Stimulated activated CD8-positive, alpha-beta memory T cell treated with anti-CD3 and anti-CD28 coated beads, Interleukin-4, amount 100 ng/mL, for 4 hours (primary cell): ENCODE measurements around the gene LGALS7.

Source experiments
- DNase-seq, 2 donors: peaks; one replicate each; pipeline ENCODE4 v3.0.0-alpha.2; 2020; ENCODE audit warnings: low read depth in 2 of 2, low spot score in 1 of 2

Gene LGALS7

GRCh38 chr19:38740932-38741331 lies 32.4 kb downstream of the LGALS7 start:
- no peak for DNase-seq

- no peak for DNase-seq
These were observed 33.1 kb downstream of the LGALS7 start for GRCh38 chr19:38740257-38740592.

GRCh38 chr19:38739440-38740256 lies 33.7 kb downstream of the LGALS7 start:
- no peak for DNase-seq

DNA sequence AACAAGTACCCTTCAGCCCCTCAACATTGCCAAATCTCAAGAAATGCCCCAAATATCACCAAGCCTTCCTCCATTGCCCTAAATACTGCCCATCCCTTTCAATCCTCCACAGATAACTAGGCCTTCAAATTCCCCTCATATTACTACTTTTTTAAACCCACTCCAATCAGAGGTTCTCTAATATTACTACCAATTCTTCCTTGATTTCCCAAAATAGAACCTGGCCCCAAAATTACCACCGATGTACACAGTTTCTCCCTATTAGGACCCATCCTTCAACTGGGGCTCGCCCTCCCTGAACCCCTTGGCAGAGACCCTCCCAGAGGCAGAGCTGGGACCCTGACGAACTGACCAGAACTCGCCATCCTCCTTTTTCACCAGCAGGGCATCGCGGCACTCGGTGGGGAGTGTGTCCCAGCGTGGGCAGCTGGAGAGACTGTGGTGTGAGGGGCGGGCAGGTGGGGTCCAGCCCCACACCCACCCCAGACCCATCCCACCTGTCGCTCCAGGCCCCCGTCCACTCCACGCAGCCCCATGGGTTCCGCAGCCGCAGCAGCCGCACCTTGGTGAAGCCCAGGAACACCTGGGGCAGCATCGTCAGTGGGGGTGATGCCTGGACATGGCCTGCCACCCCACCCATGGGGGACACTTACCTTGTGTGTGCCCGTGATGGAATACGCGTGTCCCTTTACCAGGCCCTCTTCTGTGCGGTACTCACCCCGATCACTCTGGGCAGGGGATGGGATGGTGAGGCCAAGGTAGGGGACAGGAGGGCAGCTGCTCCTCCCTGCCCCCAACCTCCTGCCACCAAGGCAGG lies 35.2 kb downstream of the LGALS7 start:
- DNase-seq = no peak

DNA sequence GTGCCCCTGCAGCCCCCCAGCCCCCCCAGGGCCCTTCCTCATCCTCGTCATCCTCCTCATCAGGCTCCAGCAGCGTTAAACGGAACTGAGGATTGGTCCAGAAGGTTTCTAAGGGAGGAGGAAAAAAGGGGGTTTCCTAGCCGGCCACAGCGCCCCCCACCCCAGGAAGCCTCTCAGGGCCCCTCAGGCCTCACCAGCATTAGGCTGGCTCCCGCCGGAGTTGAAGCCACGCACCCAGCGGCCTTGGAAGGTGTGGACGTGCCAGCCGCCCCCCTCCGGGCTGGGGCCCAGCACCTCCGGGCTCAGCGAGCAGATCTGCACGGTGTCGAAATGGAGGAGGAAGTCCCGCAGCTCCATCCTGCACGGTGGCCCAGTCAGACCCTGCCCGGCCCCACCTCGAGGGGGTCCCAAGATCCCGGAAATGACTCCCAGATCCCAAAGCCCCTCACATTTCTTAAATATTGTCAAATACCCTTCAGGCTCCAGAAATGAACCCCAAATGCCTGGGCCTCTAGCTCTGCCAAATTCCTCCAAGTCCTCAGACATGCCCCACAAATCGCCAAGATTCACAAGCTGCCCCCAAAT lies 35.9 kb downstream of the LGALS7 start:
- DNase-seq = no peak

GRCh38 chr19:38736413-38737280 lies 36.7 kb downstream of the LGALS7 start:
- peak; percentile 33 to 51 for DNase-seq

GRCh38 chr19:38736036-38736412 lies 37.3 kb downstream of the LGALS7 start:
- DNase-seq = peak in 1 of 2 donors; percentile 34

GRCh38 chr19:38735257-38735686 lies 38.0 kb downstream of the LGALS7 start:
- no peak for DNase-seq

DNA sequence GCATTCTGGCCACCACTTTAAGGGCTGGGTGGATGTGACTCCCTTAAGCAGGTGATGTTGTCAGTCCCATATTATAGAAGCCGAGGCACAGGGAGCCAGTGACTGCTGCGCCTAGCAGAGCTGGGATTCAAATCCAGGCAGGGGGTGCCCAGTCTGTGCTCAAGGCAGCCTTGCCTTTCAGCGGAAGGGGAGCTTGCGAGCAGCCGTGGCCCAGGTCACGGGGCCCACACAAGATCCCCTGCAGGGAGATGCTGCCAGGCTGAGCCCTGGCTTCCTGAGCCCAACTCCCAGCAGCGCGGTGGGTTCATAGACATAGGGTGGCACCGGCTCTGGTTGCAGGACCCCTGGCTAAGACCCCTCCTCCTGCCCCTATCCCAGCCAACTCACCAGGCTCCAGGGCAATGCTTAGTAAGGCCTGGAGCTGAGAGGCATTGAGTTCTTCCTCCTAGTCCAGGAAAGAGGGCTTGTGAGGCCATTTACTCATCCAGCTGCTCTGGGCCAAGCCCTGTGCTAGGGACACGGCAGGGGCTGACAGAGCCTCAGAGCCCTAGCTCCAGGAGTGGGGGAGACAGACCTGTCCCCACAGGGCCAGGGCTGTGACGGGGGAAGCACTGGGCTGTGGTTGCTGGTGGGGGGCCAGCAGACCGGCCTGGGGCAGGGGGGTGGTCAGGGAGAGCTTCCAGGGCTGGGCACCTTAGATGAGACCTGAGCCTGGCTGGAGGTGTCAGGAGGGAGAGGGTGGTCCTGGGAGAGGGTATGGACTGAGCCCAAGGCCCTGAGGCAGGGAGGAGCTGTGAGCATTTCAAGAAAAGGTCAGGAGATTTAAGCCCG lies 38.7 kb downstream of the LGALS7 start:
- no peak for DNase-seq

GRCh38 chr19:38734176-38734425 lies 39.2 kb downstream of the LGALS7 start:
- DNase-seq = no peak

DNA sequence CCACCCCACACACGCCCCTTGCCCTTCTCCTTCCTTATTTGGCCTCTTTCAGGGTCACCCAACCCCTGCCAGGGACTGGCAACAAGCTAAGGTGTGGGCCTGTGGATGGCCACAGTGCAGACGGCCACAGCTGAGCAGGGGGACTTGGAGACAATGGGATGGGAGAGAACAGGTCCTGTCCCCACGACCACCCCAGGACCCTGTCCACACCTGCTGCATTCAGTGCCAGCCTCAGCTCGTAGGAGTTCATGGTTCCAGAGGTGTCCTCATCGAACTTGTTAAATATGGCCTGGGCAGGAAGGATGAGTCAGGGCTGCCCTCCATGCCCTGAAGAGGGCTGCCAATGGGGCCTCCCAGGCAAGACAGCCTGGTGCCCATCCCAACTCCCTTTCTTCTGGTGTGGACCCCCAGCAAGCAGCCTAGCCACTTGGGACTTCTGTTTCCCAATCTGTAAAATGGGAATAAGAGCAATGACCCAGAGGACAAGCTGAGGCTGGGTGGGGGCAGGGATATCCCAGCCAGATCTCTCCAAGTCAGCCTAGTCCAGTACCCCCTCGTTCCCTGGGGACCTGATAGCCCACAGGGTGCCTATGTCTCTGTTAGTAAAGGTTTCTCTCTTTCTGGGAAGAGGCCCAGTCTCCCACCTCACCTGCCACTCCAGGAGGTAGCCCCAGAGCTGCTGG lies 39.7 kb downstream of the LGALS7 start:
- no peak for DNase-seq

DNA sequence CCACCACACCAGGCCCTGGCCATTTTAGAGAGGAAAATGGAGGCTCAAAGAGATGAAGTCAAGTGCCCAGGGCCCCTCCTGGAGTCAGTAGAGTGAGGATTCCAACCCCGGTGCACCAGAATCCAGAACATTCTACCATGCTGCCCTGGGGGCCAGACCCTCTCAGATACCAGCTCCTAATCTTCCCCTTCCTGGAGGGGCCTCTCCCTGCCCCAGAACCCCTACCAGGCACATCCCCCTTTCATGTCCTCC lies 40.1 kb downstream of the LGALS7 start:
- no peak for DNase-seq

DNA sequence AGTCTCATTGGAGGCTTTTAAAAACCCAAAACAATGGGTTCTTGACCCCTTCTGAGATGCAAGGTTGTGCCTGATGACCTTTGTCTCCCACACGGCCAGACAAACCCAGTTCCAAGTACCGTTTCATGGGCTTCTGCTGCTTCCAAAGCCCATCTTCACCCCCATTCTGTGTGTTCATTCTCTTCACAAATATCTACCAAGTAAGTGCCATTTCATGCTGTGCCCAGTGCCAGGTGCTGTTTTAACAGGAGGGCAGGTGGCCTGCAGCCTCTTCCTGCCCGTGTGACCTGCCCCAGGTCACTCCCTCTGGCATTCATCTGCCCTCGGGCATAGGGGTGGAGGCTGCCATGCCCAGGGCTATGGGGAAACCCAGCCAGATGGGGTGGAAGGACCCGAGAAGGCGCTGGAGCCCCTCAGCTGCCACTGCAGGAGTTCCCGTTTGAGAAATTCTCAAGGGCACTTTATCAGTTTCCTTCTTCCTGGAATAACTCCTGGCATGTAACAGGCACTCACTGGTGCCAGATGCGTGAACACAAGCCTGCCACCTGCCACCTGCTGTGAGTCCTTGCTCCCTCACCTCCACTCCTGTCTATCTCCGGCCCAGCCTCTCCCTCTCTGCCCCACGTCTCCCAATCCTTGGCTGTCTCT lies 41.5 kb downstream of the LGALS7 start:
- no peak for DNase-seq

DNA sequence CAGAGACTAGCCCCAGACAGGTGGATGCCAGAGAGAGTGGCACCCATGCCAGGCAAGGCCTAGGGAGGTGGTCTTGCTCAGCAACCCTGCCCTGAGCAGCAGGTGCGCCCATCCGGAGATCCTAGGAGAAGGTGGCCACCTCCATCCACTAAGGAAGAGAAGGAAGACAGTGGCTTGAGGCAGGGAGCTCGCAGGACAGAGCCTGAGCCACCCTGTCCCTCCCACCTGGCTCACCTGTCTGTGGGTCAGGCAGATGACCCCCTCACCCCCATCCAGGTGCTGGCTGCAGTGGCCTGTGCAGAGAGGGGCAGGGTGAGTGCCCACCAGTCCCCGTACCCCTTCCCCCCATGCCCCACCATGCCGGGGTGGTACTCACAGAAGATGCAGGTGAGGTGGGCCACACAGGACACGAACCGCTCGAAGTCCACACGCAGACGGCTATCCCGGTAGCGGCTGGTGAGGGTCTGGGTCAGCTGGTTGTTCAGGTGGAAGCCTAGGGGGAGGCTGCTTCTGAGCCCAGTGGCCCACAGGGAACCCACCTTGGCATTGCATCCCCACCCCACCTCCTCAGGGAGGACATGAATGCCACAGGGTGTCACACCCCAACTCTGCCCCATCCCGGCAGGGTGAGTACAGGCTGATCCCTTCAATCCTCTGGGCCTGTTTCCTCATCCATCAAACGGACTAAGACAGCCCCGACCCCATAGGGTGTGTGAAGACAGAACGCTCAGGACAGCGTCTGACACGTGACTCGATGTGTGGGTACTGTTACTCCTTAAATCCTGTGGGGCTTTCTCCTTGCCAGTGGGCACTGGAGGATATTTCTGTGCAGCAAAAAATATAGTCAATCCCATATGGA lies 42.4 kb downstream of the LGALS7 start:
- DNase-seq = no peak

- no peak for DNase-seq
These were observed 42.9 kb downstream of the LGALS7 start for GRCh38 chr19:38730470-38730730.

DNA sequence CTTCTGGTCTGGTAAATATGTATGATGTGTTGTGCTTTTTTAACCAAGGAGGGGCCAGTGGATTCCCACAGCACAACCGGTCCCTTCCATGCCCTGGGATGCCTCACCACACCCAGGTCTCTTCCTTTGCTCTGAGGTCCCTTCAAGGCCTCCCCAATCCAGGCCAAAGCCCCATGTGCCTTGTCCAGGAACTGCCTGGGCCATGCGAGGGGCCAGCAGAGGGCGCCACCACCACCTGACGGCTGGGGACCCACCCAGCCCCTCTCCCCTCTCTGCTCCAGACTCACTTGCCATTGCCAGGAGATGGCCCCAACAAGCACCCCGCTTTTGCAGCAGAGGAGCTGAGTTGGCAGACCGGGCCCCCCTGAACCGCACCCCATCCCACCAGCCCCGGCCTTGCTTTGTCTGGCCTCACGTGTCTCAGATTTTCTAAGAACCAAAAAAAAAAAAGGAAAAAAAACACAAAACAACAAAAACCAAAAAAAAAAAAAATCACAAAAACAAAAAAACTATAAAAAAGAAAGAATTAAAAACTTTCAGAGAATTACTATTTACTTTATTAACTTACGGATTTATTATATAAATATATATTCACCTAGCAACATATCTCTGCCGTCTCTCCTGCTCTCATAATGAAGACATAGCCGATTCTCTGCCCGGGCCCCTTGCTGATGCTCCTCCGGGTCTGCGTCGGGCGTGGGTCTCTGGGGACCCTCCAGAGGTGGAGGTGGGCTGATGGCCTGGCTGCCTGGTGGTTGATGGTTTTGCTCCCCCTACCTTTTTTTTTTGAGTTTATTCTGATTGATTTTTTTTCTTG lies 43.5 kb downstream of the LGALS7 start:
- DNase-seq = peak; percentile 54 to 66

DNA sequence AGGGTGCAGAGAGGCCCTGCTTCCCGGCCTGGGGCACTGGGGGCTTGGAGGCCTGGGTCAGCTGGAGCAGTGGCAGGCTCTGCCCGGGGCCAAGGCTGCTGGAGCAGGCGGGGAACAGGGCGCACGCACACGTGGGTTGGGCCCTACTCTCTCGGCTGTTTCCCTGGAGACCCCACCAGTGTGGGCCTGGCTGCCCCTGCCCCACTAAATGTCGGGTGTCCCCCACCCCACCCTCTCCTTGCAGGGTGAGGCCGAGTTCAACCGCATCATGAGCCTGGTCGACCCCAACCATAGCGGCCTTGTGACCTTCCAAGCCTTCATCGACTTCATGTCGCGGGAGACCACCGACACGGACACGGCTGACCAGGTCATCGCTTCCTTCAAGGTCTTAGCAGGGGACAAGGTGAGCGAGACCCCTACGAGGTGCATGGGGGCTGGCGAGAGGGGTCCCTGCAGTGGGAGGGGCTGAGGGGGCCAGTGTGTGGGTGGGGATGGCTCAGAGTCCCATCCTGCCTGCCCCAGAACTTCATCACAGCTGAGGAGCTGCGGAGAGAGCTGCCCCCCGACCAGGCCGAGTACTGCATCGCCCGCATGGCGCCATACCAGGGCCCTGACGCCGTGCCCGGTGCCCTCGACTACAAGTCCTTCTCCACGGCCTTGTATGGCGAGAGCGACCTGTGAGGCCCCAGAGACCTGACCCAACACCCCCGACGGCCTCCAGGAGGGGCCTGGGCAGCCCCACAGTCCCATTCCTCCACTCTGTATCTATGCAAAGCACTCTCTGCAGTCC lies 44.4 kb downstream of the LGALS7 start:
- no peak for DNase-seq
